HG03280 (cell line): ENCODE results near the gene FGGY.

ENCODE experiments used
- ATAC-seq: cut with Tn5 transposase; IDR thresholded peaks from one replicate; pipeline ENCODE4 v1.9.1; 2021; ENCODE audit warnings: mild to moderate bottlenecking, moderate library complexity; ENCODE audit not compliant: unreplicated experiment

FGGY gene

DNA sequence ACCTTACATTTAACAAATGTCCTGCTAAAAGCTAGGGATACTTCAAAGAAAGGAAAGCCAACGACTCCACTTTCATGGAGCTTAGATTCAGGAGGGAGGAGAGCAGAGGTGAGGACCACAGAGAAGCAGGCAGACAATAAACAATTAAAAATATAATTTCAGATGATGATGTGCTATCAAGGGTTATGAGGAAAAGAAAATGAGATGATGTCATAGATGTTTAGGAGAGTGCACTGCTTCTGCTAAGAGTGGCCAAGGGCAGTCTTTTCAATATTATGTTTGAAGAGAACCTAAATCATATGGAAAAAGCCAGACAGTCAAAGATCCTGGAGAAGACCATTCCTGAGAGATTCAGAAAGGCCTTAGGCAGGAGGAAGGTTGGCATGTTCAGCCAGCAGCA lies 451.2 kb downstream of the FGGY start:
- ATAC-seq, result no peak

DNA sequence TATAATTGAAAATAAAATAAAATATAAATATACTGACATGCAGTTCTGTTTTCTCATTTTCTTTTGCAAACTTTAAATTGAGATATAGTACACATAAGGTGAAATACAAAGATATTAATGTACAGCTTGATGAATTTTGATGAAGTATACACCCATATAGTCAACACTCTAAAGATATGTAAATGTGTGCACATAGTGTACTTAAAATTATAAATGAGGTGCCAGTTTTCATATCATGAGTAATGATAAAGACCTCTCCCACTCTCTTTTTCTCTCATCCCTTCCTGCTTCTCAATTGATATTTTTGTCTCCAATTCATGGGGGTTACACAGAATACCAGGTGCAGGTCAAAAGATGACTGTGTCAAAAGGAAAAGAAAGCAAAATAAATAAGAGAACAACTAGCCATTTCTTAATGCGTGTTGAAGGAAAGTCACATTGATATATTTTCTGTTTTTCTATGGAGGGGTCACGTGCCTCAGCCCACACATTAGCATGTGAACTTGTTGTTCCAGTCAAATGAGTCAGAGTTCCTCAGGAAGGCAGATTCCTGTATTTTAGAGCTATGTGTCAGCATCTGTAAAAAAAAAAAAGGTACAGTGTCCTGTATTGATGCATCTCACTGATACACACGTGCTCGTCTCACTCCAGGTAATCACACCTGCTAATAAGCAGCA lies 453.6 kb downstream of the FGGY start:
- no peak for ATAC-seq

DNA sequence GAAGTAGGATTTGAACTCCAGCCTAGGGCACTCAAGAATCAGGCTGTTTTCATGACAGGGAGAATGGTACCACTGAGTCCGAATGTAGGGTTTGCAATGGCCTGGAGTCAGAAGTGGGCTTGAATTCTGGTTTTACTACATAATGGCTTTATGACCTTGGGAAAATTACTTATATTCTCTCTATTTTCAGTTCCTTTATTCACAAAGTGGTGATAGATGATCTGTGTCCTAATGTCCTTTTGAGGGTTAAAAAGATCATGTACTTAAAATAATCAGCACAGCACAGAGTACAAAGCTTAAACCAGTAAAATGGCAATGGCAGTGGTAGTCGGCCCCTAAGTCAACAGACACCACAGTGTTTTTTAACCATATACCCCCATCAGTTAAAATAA lies 454.1 kb downstream of the FGGY start:
- no peak for ATAC-seq

DNA sequence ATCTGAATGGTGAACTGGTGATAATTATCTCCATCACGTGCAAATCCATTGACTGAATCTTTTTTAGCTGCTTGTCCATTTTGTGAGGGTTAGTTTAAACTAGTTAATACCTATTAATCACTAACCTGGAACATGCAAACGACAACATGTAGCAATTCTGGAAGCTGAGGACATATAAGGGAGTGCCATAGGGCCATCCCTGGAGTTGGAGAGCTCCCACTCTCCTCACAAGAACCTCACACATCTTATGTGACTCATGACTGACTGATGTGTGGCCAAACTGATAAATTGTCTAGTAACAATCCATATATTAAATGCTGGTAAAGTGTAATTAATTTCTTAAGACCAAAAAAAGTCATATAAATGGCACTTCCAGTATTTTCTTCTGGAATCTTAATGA lies 454.9 kb downstream of the FGGY start:
- no peak for ATAC-seq

DNA sequence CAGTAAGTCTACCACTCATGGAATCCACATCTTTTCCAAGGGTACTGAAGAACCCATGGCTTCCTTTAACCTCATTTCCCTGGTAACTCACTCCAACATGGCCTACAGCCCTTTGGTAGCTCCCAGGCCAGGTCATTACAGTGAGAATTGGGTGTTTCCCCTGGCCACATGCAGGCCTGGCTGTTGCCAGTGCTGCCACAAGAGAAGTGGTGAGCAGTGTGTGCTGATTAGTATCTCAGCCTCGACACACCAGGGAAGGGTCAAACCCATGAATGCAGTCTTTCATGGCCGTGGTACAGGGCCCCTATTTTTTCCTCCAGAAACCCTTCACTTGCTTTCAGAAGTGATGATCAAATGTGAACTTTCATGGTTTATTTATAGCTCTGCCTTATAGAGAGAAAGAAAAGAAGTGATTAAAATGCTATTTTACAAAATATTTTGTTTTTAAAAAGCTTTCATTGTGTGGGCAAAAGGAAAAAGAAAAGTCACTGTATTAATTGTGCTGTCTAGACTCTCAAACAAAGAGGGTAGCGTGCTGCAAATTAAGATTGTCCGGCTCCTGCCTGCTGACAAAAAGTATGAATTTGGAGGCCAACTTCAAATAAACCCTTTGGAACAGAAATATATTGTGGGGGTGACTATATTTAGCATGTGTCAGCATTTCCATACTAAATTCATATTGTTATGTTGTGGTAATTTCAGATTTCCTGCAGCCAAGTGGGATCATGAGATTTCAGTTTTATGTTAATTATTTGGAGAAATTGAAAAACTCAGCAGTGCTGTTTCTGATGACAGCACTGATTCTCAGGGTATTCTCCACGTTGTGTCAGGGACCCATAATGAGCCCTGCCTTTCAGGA lies 455.9 kb downstream of the FGGY start:
- ATAC-seq, result no peak

DNA sequence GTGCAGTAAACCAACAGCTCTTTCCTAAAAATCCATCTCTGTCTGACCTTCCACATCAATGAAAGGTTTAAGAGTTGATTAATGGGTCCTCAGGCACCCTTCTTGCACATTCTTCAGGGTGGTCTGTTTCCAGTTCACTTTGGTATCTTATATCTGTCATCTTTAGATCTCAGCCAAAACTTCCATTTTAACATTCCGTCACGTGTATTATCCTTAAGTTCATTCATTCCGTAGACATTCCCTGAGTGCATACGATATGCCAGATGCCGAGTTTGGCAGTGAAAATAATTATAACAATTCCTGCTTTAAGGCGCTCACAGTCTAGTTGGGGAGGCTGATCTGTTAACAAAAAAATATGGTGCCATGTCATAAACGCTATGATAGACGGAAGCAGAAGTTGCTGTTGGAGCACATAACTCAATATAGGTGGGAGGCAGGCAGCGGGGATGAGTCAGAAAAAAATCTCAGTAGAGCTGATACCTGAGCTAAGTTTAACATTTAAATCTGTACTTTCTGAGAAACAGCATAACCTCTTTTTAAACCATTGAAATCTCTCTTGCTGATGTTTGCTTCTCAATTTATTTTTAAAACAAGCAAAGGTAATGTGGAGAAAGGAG lies 458.3 kb downstream of the FGGY start:
- no peak for ATAC-seq

DNA sequence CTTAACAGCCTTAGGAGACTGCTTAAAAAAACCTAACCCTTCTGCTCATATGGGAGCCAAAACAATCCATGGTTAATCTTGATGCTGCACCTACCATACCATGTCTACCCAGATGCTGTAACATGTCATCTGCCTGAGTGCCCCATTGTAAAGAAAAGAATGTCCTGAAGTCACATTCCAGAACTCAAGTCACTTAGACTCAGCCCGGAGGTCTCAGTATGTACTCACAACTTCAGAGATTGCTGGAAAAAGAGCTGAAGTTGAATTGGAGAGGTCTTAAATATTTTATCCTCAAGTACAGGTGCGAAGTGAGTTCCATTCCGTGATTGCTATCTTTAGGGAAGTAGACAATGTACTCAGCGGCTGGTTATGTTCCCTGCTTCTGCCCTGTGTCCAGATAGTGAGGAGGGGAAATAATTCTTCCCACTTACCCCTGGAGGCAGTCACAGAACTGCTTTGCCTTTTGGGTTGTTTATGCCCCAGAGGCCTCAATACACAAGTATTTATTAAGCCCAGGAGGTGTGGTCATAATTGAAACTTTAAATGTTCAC lies 460.4 kb downstream of the FGGY start:
- no peak for ATAC-seq

DNA sequence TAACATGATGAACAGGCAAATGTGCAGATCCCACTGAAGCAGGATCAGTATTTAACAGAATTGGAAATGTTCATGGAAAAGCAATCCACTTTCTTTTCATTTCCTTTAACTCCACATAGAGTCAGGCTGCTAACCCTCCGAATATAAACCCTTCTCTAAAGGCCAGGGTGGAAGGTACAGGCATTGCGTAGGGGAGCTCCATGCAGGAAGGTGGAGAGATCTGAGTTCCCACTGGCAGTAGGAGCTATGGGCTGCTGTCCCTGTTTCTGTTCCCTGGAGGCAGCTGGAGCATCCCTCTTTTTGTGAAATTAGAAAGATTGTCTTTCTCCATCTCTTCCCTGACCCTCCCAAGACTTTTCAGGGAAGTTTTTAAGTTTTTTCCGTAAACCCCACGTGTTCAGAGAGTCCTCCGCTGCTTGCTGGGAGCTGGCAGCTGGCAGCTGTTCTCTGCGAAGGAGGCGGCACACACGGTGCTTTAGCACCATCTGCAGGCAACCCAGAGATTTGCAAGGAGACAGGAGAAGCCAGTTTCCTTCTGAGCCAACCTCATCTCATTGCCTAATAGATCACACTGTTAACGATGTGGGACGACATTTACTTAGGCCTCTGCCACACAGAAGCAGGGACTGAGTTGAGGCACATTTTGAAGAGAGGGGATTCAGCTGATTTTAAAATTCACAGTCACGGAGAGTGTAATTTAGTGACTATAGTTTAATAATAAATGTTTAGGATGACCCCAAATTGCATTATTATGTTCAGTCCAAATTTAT lies 462.4 kb downstream of the FGGY start:
- peak; percentile 89 for ATAC-seq

DNA sequence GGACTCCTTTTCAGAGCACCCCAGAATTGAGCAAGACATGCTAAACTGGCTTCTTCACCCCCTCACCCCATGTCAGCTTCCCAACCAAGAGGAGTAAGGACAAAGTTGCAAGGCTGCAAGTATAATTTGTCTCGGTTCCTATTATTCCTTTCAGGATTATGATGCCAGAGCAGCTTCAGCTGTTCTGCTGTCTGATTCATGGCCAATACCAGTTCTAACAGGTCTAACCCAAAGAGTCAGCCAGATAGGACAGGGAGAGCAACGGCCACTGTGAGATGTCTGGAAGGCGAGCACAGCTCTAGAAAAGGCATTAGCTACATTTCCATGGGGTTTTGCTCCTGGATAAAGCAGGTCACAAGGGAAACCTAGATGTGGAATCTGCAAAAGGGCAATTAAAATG lies 464.5 kb downstream of the FGGY start:
- no peak for ATAC-seq

DNA sequence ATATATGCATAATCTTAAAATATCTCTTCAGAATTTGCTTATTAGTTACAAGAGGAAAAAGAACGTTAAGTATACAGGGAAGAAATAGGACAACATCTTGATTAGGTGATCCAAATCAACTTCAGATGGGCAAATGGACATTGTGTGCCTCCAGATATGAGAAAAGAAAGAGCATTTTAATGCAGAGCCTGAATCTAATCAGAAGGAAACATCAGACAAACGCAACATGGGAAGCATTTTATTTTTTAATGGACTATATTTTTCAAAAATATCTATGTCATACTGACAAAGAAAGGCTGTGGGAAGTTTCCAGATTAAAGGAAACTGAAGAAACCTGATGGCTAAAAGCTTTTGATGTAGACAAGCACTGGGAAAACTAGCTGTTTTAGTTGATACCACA lies 466.5 kb downstream of the FGGY start:
- ATAC-seq, result no peak

DNA sequence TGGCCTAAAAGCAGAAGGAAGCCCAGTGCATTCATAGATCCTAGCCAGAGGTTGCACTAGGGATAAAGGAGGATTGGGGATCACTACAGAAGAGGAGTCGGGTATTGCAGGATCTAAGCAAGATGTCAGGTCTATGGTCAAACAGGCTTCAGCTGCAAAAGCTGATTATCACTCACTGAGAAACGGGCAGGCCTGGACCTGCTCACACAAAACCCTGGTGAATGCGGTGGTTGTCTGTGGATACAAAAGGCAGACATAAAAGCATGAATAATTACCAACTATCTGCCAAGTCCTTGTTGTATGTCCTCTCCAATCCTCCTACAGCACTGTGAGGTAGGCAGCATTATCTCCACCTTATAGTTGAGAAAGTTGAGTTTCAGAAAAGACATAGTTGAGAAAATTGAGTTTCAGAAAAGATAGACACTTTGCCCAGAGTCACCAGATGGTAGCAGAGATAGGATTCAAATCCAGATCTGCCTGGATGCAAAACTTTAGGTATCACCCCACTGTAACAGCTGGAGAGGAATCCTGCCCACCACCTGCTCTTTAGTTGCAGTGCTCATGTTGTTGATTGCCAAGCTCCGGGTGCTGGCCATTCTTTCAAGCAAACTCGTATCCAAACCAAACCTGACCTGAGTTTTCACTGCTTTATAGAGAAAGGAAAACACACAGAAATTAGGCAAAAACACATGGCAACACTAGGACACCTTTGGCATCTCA lies 468.3 kb downstream of the FGGY start:
- no peak for ATAC-seq

DNA sequence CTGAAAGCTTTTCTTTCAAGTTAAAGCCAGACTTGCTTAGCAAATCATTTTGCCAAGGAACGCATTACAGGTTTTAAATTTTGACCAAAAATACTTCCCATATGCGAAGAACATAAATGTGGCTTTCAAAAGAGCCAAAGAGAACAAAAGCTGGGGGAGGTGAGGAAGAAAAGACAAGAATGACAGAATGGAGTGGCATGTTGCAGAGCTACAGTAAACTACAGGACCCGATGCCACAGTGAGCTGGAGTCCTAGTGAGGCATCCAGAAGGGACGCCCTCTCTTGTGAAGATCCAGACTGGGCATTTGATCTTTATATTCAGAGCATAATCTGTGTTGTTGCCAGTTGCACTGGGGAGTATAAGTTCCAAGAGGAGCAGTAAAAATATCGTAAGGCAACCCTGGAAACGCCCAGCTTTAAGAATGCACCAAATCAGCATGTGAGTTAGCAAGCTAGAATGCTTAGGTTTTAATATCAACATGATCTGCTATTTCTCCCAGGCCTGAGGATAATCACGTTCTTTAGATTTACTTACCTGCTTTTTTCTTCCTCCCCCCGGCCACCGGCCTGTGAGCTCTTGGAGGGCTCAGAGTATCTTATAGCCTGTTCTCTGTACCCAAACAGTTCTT lies 469.4 kb downstream of the FGGY start:
- ATAC-seq, result no peak

DNA sequence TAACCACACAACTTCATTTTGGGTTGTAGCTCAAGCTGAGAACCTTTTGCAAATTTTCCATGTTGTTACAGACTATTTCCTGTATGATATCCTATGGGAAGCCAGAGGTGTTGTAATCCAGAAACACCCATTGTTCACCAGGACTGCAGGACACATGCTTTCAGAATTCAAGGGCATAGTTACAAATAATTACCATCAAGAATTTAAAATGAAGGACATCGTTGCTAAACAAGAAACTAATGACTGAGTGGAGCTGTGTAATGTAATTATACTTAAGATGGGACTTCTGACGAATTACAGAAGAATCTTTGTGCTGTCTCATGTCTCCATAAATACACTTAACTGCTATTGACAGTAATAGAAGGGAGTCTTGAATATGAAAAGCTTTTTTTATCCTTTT lies 470.2 kb downstream of the FGGY start:
- ATAC-seq, result no peak

DNA sequence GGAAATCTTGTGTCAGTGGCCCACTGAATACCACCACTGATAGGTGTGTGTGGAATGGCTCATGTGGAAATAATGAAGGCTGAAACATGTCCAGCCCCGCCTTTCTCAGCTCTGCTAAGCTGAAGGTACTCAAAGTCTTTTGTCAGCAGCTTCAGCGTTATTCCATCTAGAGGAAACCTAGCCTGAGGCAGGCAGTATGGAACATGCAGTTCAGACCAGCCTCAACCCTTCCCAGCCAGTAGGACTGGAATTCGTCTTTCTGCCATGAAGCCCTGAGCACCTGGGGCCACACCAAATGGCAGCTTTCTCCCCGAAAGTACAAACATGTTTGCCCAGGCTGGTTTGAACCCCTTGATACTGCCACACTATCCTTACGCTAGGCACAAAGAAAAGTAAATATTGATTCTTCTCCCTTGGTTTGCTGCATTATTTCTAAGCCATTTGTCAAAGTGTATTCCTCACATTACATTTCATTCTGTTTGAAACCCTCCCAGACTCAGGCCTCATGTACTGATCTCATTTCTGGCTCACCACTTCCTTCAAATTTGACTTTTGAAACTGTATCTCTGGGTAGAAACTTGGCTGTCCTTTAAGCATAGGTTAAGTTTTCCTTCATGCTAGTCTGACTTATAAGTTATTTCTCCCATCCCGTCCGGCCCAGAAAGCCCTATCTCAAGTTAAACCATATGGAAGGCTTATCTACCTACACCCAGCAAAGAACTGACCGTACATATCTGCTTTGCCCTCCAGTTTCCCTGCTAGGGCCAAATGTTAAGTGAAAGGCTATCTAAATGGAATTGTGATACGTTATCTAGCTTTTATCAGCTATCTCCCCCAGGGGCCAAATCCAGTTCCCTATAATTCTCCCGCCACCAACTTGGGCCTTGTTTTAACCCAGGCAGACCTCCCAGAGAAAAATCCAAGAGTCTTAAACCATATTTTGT lies 472.2 kb downstream of the FGGY start:
- no peak for ATAC-seq

DNA sequence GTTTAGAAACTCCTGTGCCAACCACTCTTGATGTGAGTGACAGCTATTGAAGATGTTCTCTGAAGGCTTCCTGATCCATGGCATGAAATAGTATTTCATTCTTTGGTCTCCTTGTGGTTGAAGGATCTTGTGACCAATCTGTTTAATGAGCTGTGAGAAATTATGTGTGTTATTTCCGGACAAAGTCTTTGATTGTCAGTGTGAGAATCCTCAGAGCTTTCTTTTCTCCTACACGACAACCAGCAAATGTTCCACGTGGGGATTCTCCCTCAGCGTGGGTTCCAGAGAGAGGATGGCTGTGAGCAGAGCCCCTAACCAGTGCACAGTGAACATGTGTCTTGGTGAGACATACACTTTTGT lies 472.8 kb downstream of the FGGY start:
- no peak for ATAC-seq

DNA sequence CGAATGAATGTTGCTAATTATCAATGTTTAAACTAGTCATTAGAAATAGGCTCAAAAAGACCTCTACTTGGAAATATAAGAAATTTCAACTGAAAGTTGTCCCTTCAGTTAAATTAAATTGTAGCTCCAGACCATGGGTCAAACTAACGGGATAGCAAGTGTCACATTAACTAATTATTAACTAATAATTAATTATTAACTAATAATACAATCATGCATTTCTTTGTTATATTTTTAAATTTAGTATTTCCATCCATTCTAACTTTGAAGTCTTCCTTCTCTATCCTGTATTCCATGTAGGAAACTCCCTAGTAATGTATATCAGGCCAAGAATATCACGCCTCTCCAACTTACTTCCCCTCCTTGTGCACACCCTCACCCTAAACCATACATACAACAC lies 474.5 kb downstream of the FGGY start:
- no peak for ATAC-seq

DNA sequence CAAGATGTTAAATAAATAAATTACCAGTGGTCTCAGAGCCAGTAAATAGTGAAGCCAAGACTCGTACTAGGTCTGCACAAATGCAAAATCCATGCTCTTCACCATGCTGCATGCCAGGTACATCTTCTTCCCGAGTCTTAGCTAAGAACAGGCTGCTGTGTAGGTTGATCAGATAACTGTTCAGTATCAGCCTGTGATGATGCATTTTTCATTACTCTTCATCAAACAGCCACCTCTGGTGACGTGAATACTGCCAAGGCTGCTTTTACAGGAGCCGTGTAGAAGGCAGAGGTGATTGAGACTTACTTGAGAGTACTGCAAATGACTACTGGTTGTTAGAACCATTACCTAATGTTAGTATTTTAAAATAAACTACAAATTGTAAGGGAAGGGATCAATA lies 478.6 kb downstream of the FGGY start:
- no peak for ATAC-seq

DNA sequence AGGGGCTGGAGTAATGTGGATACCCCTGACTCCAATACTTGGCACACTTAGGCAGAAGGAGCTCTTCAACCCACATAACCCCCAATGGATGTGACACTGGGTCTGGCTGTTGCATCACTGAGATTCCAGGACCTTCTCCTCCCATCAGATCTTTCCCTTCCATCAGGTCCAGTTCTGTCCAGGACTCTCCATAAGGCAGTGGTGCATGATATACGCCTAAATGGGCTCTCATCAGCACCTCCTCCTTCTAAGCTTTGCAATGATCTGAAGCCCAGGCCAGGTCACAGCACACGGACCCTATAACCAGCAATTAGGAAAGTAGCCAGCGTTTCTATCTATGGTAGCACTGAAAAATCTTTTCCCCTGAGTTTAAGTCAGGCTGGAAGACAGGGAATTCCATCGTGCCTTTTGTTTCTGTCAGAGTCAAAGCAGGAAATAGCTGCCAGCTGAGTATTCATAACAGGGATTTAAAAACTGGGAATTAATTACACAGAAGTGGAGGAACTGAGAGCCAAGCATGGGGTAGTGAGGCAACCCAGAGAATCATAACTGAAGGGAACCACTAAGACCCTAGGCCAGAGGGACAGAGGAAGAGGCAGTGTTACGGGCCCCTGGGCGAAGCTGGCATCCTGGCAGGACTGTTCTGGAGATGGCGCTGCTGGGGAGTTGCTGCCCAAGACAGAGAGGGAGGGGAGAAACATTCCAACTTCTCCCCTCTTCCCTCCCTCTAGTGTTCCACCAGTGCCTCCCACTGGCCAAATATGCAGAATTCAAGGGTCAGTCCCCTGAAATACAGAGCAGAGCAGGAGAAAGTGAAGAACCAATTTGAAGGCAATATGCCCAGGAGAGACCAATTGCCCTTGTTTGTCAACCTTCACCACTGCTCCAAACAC lies 480.3 kb downstream of the FGGY start:
- ATAC-seq, result no peak
